H1 (cell line): ENCODE data around the gene CES3. TPM values are rescaled to one million over a fixed set of nuclear protein-coding genes. Genes with fewer than 3 reads are reported as not detected.

ENCODE experiments used
- EZH2 ChIP-seq: fragments of 200-600 bp; sonication (generic); IDR thresholded peaks from 2 replicates; pipeline ENCODE4 v1.7.1; 2012; ENCODE audit warnings: low read depth, mild to moderate bottlenecking, moderate library complexity, low read length, inconsistent platforms; ENCODE audit not compliant: severe bottlenecking
- KDM1A ChIP-seq: fragments of 200-600, 300-600 bp; sonication (generic); IDR thresholded peaks from 2 replicates; pipeline ENCODE4 v1.7.1; 2016; ENCODE audit warnings: mild to moderate bottlenecking, low read length, borderline replicate concordance
- MAFK ChIP-seq: IDR thresholded peaks from 2 replicates; pipeline ENCODE4 v1.6.1; 2012; ENCODE audit warnings: low read depth, mild to moderate bottlenecking, improper control_type of control experiment, low read length
- SAP30 ChIP-seq: fragments of 300-600 bp; sonication (generic); IDR thresholded peaks from 2 replicates; pipeline ENCODE4 v1.7.1; 2012; ENCODE audit warnings: low read length, moderate library complexity, mild to moderate bottlenecking, inconsistent platforms; ENCODE audit not compliant: insufficient read depth, insufficient replicate concordance
- polyA plus RNA-seq, 7 experiments: library from polyadenylated mRNA; depleted of rRNA in 3 of 7; stranded (reverse) in 5 of 7; unstranded in 2 of 7; fragments of >200 nt in 5 of 7; fragments of 200-250 nt in 2 of 7; gene quantifications; 1 replicate in 5 of 7; 2 replicates in 1 of 7; 4 replicates in 1 of 7; pipeline versions ENCODE4 v1.2.1 to v1.2.3, GENCODE V29; 2011 to 2013; ENCODE audit warnings: missing spikeins in 2 of 7, mixed read lengths in 2 of 7
- total RNA-seq: library from RNA; stranded (reverse); fragmentation: NEBNext Ultra II Directional; extraction: Animal tissue kit (Norgen Biotek cat#: 25700); gene quantifications from 2 replicates; pipeline ENCODE4 v1.2.1, GENCODE V29; 2021
- TF ChIP-seq, protein P1 (sequence below): IDR thresholded peaks from 2 replicates; pipeline ENCODE4 v1.6.1; 2012; ENCODE audit warnings: inconsistent platforms

Gene CES3
- total and polyA plus RNA-seq, 2 of the 8 experiments (the other 6 are each of a cell fraction or from before 2014, with no cell fraction given), result 1.6 to 2.2 TPM

DNA sequence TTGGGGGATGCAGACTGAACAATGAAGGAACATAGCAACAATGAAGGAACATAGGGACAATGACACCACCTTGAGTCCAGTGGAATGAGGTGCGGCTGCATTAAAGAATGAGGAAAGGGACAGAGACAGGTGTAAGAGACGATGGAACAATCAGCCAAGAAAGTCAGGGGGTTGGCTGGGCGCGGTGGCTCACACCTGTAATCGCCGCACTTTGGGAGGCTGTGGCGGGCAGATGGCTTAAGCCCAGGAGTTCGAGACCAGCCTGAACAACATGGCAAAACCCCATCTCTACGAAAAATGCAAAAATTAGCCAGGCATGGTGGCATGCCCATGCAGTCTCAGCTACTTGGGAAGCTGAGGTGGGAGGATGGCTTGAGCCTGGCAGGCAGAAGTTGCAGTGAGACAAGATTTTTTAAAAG lies 54.3 kb downstream of the CES3 start (continued):
- TF ChIP-seq EZH2, result no peak
- TF ChIP-seq, protein P1, sequence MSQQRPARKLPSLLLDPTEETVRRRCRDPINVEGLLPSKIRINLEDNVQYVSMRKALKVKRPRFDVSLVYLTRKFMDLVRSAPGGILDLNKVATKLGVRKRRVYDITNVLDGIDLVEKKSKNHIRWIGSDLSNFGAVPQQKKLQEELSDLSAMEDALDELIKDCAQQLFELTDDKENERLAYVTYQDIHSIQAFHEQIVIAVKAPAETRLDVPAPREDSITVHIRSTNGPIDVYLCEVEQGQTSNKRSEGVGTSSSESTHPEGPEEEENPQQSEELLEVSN, result no peak
- TF ChIP-seq KDM1A, result no peak
- no peak for TF ChIP-seq MAFK
- TF ChIP-seq SAP30, result no peak
